Activated naive CD4-positive, alpha-beta T cell treated with Interleukin-2 at 50 U/mL for 16 hours (primary cell): ENCODE data around the gene TNFRSF19.

Source experiments
- DNase-seq: peaks from one replicate; pipeline ENCODE4 v3.0.0-alpha.2; 2020

The TNFRSF19 gene

DNA sequence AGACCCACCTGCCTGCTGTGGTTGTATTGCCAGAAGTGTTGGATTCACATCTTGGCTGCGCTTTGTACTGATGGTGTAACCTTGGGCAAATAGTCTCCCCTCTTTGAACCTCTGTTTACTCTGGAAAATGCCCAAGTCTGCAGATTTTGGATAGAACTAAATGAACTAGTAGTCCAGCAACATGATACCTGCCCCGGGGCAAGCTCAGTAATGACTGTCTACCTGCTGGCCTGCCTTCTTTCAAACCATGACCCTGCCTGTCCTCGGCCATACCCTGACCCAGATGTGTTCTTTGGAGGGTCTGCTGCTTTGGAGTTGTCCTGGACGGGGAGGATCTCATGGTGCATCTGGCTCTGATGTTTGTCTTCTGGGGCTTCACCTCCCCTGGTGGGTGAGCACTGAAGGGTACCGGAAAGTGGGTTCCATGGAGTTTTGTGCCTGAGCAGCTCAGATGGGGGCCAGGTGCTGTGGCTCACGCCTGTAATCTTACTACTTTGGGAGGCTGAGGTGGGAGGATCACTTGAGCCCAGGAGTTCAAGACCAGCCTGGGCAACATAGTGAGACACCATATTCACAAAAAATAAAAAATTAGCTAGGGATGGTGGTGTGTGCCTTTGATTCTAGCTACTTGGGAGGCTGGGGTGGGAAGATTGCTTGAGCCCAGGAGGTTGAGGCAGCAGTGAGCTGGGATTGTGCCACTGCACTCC lies 59.5 kb downstream of the TNFRSF19 start:
- no peak for DNase-seq

DNA sequence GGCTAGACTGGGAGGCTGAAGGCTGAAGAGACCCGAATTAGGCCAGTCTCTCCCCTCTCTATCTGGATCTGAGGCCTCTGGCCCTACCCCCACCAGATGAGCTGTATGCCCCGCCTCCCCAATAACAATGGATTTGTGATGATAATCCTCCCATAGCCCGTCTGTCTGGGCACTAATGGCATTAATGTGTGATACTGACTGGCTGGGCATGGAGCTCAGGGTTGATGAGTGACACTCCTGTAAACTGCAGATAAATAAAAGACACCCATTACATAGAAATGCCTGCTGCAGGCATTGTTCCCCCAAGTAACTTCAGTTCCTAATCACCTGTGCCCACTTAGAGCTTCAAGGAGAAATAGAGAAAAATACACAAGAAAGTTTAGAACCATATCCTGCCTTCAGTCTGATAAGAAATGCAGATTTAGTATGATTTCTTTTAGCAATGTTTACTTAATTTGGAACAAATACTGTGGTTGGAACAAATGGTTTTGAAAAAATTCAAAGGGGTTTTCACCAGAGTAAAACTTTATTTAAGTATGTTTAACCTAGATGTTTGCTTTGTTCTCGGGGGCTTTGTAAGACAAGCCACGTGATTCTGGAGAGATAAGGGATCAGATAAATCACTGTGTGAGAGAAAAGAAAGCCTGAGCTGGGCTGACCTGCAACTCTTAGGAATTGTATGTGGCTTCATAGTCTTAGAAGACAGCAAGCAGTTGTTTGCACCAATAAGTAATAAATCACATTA lies 60.3 kb downstream of the TNFRSF19 start:
- no peak for DNase-seq

DNA sequence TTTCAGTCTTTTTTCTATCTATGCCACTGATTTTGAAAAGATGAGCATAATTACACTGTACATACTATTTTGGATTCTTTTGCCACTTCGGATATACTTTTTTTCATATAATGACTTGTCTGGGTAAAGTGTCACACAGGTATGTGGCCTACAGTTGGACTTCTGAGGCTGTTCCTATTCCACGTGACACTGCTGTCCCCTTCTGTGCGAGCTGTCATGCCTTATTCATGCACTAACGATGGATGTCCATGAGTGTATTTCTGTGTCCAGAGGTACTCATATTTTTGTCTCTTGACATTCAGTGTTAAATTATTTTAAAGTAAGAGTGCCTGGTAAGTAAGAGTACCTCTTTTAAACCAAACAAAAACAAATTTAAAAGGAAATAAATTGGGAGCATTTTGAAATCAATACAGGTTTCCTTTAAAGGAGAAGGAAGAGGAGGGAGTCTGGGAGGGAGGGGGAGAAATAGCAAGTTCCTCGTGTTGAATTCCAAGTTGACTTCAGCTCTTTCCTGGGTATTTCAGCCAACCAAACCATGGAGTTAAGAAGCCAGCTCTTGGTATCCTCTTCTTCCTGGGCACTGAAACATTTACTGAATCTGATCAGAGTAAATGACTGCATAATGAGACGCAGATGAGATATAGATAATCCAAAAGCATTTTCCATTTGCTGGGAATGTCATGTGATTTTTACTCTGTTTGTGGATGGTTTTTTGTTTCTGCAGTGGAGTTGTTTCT lies 61.3 kb downstream of the TNFRSF19 start:
- DNase-seq, result no peak

DNA sequence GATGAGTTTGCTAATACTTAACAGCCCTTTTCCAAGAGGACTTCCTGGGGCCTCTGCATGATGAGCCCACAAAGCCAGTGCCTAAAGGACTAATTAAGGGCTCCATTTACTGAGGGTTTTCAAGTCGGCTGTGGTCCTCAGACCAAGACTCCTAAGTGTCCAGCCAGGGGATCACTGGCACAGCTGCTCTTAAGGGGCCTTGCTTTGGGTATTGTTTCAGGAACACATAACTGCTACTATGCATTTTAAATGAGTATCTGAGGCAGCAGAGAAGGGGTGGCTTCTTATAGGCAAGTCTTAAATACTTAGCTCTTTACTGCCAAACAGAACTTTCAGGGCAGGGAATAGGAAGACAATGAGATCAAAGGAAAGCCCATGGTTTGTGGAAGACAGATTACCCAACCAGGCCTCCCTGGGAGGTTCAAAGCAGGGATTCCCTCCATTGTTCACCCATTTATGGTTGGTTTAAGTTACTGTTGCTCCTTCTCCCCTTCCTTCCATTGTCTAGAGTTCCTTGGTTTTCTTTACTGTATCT lies 61.9 kb downstream of the TNFRSF19 start:
- no peak for DNase-seq

DNA sequence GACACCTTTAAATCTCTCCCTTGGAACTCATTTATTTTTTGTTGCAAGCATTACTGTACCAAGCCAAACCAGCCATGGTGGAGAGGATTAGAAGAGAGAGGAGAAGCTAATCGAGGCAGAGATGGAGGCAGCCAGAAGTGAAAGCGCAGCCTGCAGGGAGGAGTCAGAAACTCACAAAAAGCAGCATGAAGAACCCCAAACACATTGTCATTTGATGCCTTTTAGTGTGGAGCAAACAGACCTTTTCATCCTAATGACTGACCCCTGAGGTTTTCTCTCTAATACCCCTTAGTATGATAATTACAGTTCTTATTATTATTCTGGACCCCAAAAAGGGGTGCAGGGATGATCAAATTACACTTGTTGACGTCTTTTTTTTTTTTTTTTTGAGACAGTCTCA lies 62.5 kb downstream of the TNFRSF19 start:
- DNase-seq, result no peak

DNA sequence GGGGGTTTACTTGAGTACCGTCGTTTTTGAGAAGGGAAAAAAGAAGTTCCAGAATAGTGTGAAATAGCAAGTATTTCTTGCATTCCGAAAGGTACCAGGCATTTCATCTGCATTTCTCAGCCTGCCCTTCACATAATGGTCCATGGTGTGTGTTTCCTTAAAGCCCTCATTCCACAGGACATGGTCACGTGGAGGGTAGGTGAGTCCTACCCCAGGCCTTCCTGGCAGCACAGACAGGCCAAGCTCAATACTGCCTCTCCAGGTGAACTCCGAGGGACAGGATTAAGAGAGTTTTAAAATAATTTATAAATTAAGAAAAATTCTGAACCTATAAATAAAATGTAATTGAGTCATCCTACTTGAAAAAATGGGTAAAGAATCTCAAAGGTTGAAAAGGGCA lies 64.7 kb downstream of the TNFRSF19 start:
- no peak for DNase-seq

DNA sequence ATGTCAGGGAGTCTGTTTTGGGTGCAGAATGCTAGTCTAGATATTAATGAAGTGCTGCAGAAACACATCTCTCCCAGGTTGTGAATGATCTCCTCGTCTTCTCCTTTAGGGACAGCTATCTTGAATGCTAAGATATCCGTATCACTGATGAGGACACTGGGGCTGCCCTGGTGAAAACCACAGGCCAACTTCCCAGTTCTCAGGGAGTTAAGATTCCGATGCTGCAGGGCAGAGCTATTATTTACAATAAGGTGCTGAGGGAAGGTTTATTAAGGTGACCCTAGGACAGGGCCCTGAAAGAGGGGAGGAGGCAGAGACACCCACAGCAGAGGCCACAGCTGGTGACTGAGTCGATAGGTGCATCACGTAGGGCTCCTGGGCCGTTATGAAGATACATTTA lies 66.1 kb downstream of the TNFRSF19 start:
- no peak for DNase-seq

DNA sequence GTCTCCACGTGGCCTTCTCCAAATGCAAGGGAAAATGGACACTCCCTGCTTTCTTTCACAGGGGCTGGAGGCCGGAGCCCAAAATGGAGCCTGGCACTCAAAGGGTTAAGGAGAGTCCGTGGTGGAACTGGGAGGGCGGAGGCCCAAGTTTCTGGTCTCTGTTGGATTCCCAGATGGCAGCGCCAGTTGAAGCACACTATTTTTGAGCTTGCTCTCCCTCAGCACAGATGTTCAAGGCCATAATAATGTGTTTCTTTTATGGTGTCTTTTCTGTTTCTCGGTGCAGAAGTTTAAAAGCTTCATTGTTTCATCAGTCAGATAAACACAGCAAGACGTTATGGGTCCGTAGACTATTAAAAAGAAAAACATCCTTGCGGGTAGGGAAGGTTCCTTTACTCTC lies 67.6 kb downstream of the TNFRSF19 start:
- no peak for DNase-seq

DNA sequence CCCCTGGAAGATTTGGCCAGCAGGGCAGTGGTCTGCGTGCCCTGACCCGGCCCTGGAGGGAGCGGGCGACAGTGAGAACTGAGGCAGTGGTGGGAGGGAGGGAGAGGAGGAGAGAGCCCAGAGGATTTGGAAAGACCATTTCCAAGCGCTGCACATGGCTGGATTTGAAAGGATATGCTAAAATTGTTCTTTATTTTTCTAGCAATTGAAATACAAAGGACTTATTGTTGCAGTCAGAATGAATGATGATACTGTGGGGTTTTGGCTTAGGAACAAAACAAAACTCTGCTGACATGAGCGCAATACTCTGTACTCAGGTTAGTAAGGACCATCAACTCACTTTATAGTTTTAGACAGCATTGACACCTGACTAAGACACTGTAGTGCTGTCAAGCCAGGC lies 69.5 kb downstream of the TNFRSF19 start:
- no peak for DNase-seq

DNA sequence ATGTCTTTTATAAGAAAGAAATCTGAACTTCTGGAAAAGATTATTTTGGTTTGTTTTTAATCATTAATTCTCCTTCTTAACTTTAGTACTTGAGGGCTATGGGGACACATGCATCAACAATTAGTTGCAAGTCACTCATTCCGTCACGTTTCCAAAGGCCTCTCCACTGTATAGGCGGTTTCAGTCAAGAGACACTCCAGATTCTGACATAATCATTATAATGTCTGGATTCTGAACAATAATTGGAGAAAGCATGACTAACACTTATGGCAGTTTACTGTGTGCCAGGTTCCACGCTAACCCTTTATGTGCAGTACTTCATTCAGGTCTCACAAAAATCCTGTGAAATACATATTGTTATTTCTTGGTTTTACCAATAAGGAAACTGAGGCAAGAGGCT lies 71.9 kb downstream of the TNFRSF19 start:
- no peak for DNase-seq

DNA sequence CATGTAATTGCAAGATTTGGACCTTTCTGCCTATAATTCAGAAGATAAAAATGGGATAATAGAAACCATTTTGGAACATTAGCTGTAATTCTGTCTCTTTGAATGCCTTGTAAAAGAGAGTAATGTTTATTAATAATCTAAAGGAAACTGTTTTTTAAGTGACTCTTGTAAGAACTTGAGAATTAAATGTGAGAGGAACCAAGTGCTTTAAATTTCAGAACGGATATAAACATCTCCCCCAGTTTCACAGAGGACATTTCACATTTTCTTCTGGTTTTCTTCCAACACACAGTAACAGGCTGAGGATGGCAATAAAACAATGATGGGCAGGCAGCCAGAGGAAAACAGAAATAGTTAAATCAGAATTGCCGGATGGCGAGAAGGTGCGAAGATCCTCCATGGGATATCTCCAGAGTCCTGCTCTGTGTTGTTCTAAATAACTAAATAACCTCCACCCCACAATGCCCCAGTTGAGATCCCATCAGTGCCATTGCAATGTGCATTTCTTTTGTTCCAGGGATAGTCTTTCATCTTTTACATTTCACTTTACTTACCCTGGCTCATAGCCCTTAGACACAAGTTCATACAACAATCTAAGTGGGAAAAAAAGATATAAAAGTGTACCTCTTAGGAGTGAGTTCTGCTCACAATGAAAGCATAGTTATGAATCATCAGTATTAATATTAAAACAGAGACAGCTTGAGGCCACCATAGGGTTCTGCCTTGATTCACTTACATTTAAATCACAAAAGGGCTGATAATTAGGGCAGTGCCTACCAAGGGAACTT lies 73.3 kb downstream of the TNFRSF19 start:
- no peak for DNase-seq

DNA sequence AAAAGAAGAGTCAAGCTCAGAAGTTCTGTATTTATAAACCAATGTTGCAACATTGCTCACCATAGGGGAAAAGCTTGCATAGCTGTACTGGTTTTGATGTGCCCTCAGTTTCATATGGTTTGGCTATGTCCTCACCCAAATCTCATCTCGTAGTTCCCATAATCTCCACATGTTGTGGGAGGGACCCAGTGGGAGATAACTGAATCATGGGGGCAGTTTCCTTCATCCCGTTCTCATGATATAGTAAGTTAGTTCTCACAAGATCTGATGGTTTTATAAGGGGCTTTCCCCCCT lies 73.9 kb downstream of the TNFRSF19 start:
- DNase-seq, result no peak

DNA sequence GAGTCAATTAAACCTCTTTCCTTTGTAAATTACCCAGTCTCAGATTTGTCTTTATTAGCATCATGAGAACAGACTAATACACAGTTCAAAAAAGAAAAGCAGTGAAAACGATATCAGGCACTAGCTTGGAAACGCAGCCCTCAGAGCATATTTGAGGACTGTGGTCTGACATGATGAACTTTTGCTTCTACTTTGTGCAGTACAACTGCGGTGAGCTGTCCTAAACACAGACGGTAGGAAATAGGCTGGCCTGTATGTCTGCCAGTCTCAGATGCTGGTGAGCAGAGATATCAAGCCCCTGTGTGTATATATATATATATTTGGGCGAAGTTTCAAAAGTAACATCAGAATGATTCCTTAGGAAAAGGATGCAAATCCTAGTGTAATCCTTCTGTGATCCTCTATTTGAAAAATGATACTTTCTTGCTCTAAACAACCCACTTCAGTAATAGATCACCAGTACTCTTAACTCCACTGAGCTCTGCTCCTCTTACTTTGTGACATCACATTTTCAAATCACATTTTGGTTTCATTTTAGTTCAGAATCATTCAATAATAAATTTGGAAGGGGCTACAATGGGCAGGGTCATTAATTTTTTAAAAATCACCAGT lies 74.4 kb downstream of the TNFRSF19 start:
- no peak for DNase-seq

DNA sequence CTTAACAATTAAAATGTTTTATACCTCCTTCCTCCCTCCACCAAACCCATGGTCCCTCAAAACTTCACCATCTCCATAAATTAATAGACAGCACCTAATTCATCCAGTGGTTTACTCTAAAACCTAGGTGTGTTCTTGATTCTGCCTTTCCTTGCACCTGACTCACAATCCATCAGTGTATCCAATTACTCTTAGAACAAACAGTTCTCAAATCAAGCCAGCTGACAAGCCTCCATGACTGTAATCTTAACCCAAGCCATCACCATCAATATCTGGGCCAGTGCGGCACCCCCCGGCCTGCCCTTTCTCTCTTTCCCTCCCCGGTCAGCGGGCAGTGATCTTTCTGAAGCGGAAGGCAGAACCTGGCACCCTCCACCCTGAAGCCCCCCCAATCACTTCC lies 75.6 kb downstream of the TNFRSF19 start:
- DNase-seq, result no peak

DNA sequence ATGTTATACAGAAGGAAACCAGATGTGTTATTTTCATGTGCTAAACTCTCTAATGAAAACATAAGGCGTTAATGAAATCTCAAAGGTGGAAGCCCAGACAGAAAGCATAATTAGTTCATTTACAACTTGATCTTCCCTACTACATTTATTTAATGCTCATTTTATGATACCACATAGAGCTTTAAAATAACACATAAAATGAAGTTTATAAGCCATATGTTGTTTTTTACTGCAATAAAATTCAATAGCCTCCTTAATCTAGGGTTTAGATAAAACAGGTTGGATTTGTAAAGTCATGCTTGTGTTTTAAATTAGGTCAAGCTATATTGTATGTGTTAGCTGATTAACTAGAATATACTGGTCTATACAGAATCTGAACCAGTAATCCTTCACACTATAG lies 81.2 kb downstream of the TNFRSF19 start:
- no peak for DNase-seq

DNA sequence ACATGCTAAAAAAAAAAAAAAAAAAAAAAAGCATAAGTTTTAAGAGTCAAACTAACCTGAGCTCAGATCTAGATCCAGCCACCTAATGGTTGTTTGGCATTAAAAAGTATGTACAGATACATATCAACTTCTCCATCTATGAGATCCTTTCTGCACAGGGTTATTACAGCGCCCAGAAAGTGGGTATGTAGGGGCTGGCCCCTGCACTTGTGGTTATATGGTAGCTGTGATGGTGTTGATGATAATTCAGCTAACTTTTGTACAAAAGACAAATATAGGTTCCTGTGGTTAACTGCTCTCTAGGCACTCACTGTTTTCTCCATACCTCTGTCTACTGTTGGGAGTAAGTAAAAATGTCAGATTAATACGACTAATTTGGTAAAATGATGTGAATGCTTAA lies 81.7 kb downstream of the TNFRSF19 start:
- no peak for DNase-seq

DNA sequence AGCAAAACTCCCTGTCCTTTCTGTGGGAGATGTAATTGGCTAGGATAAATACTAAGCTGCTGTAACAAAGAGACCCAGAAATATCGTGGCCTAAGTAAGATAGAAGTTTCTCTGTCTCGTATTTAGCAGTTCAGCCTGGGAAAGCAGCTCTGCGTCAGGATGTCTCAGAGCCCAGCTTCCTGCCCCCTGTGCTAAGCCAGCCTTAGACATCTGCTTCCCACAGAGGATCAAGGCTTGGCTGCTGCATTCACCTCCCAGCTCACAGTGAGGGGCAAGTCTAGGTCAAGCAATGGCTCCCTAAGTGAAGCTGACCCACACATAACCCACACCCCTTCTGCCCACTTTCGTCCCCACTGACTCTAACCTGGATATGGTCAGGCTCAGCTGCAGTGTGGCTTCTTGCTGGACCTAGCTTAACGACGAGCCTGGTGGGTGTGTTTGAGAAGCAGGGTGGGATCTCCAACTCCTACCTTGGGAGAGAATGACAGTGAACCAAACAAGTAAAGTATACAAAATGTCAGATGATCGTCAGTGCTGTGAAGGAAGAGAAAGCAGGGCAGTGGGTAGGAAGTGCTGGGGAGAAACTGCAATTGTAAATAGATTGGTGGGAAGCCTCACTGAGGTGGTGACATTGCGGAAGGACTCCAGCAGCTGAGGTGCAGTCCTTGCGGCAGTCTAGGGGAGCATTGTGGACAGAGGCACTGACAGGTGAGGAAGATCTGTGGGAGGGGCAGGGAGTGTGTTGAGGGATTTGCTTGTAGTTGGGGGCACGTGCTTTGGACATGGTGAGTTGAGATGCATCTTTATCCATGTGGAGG lies 82.9 kb downstream of the TNFRSF19 start:
- DNase-seq, result no peak

DNA sequence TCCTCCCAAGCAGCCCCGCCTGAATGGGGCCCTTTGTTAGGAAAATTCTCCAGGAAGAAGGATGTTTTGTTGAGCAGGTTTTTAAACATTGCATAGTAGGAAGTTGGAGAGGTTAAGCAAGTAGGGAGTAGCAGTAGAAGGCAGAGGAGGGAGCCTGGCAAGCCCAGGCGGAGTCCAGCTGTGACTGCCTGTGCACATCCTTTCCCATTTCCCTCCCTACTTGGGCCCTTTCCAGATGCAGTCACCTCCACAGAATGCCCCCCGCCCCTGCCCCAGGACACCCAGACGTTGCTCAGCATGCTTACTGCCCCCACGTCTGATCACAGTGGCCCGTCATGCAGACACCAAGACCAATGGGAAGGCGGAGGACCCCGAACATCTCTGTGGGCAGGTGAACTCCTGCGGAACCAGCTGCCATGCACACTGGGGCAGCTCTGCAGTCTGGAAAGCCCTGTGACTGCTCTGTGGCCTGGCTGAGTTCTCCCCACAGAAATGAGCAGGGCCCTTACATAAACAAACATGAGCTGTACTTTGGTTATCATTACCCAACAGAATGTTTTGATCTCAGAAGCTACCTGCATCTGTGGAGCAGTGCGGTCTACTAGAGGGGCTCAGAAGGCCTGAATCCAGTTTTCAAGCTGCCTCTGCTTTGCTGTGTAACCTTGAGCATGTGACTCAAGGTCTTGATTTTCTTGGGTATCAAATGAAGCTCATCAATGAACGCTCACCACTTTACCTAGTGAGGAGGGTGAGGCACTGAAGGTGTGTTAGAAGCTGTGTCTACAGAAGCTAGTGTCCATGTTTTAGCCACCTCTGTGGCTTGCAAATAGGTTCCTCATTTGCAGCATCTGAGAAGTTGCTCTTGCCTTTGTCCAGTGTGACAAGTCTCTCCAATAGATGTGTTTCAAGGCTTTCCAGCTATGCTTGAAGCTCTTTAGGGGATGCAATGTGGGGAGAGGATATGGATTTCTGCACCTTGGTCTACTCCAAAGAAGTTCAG lies 84.2 kb downstream of the TNFRSF19 start:
- DNase-seq, result no peak

DNA sequence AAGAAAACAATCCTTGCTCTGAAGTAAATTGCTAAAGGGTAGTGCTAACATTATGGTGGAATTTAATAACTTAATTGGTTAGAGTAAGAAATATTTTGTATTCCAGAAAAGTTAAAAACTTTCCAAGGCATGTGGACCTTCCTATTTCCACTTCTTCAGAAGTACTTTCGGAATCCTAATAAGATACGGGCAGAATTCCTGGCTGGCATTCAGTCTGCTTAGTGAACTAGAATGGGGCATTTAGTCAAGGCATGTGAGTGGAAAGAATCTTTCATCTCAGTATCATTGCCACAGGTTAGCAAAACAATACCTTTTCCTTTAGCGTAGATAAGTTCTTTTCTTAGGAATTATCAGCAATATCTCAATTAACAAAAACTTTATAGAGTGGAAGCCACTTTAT lies 85.1 kb downstream of the TNFRSF19 start:
- DNase-seq, result no peak

DNA sequence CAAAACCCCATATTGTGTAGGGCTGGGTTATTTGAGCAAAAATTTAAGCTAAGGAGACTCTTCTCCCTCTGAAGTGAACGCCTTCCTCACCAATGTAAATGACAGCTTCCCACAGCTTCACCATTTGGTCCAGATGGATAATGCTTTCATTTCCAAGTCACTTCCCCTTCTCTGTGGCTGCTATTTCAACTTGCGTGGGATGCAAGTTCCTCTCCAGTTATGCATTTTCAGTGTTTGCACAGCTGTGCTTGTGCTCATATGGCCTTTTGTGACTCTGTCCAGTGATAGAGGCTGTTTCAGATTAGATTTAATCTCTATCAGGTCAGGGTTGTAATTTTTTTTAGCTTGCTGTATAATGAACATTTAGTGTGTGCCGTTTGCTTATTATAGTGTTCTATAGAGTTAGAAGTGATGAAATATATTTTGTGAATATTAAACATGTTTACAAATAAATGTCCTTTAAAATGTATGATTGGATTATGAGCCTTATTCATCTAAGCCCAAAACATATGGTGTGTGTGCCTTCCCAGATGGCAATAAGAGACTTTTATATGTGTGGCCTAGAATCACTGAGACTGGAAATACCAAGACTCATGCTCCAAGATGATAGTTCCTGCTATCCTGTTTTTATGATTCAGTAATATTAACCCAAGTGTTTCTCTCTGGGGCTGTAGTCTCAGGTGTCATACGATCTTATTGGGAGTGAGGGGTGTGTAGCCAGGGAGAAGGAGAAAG lies 86.6 kb downstream of the TNFRSF19 start:
- DNase-seq, result no peak
